Measurements from ENCODE around the gene SCART1.
"Not testable (repeated sequence)": the region's sequence is repeated elsewhere in the genome, so short reads cannot be mapped to it uniquely, and the experiment has no call there.

The SCART1 gene

GRCh38 chr10:133481657-133482056 lies 27.9 kb downstream of the SCART1 start:
- DNase-seq (ENCODE audit: low read depth), result no peak
- H3K4me3 ChIP-seq (ENCODE audit: low read length), result no peak overlapping the region
- no peak for TF ChIP-seq CTCF (conservative IDR thresholded peaks at IDR 0.05; ENCODE audit: low read depth, low read length)

GRCh38 chr10:133484818-133485217 lies 31.1 kb downstream of the SCART1 start:
- DNase-seq (ENCODE audit: low read depth), result no peak
- H3K4me3 ChIP-seq (ENCODE audit: low read length), result no peak overlapping the region
- no peak for TF ChIP-seq CTCF (conservative IDR thresholded peaks at IDR 0.05; ENCODE audit: low read depth, low read length)

GRCh38 chr10:133487085-133487484 lies 33.3 kb downstream of the SCART1 start:
- no peak for DNase-seq (ENCODE audit: low read depth)
- TF ChIP-seq CTCF (conservative IDR thresholded peaks at IDR 0.05; ENCODE audit: low read depth, low read length), result no peak
- no peak overlapping the region for H3K4me3 ChIP-seq (ENCODE audit: low read length)

GRCh38 chr10:133488354-133488753 lies 34.6 kb downstream of the SCART1 start:
- no peak for DNase-seq (ENCODE audit: low read depth)
- H3K4me3 ChIP-seq (ENCODE audit: low read length), result no peak overlapping the region
- no peak for TF ChIP-seq CTCF (conservative IDR thresholded peaks at IDR 0.05; ENCODE audit: low read depth, low read length)

GRCh38 chr10:133489816-133490588 lies 36.3 kb downstream of the SCART1 start:
- no peak overlapping the region for H3K4me3 ChIP-seq (ENCODE audit: low read length)
- DNase-seq (ENCODE audit: low read depth), result no peak
- no peak for TF ChIP-seq CTCF (conservative IDR thresholded peaks at IDR 0.05; ENCODE audit: low read depth, low read length)

GRCh38 chr10:133493562-133493961 lies 39.8 kb downstream of the SCART1 start:
- not testable (repeated sequence) for DNase-seq (ENCODE audit: low read depth); H3K4me3 ChIP-seq (ENCODE audit: low read length)

- peak; percentile 28 for TF ChIP-seq CTCF (conservative IDR thresholded peaks at IDR 0.05; ENCODE audit: low read depth, low read length)
- H3K4me3 ChIP-seq (ENCODE audit: low read length); DNase-seq (ENCODE audit: low read depth): not testable (repeated sequence)
These were observed 43.6 kb downstream of the SCART1 start for GRCh38 chr10:133497363-133497762.

GRCh38 chr10:133499176-133499575 lies 45.4 kb downstream of the SCART1 start:
- DNase-seq (ENCODE audit: low read depth); H3K4me3 ChIP-seq (ENCODE audit: low read length): not testable (repeated sequence)

- not testable (repeated sequence) for DNase-seq (ENCODE audit: low read depth); H3K4me3 ChIP-seq (ENCODE audit: low read length)
These were observed 47.2 kb downstream of the SCART1 start for GRCh38 chr10:133500897-133501296.

All from retinal pigment epithelial cell (primary cell).